ENCODE results near the gene PLPP3. TPM values are rescaled to one million over a fixed set of nuclear protein-coding genes. Genes with fewer than 3 reads are reported as not detected.
A peak's percentile ranks its signal among the peaks of the same experiment; 100 is the strongest.

The PLPP3 gene
- polyA plus RNA-seq, 3 donors = 0.21 to 0.32 TPM; not detected in 1

- H3K27me3 ChIP-seq (ENCODE audit: control insufficient read depth in 2 of 2, insufficient read depth in 2 of 2, low read length in 2 of 2) = peaks cover 68 to 70% of the 10 kb centered on the region in 2 donors
- no peaks in the 10 kb centered on the region for H3K36me3 ChIP-seq (replicated peaks in 1 of 2; ENCODE audit: control insufficient read depth in 1 of 2, insufficient read depth in 2 of 2, low read length in 2 of 2)
- peaks cover 24% of the 10 kb centered on the region for H3K4me1 Mint-ChIP-seq
- peaks cover 0 to 2% (median 0%) of the 10 kb centered on the region in 7 donors for H3K9me3 Mint-ChIP-seq
- peaks cover 2 to 30% (median 11%) of the 10 kb centered on the region in 3 donors for H3K27me3 Mint-ChIP-seq (ENCODE audit: low read depth in 3 of 3)
- no peak overlapping the region for H3K27ac Mint-ChIP-seq
- H3K27ac ChIP-seq (ENCODE audit: low read depth in 1 of 2, low read length in 2 of 2) = no peak overlapping the region
- no peak overlapping the region for H3K4me3 ChIP-seq (replicated peaks in 1 of 3; ENCODE audit: low read depth in 2 of 3, low read length in 3 of 3)
- no peak for DNase-seq
- no peak overlapping the region for H2AFZ ChIP-seq (ENCODE audit: insufficient read depth, low read depth, low read length, poor library complexity, severe bottlenecking)
- no peaks in the 10 kb centered on the region for H3K9me3 ChIP-seq (replicated peaks in 1 of 2; ENCODE audit: control insufficient read depth in 1 of 2, insufficient read depth in 1 of 2, low read length in 2 of 2)
- H3K36me3 Mint-ChIP-seq = peaks cover 0 to 19% of the 10 kb centered on the region in 2 donors
- no peak for TF ChIP-seq CTCF (IDR thresholded peaks at IDR 0.05)
- no peak overlapping the region for H3K4me2 ChIP-seq (replicated peaks; ENCODE audit: extremely low read depth, low read length, poor library complexity, severe bottlenecking)
- H4K20me1 ChIP-seq (ENCODE audit: insufficient read depth, low read length) = no peaks in the 10 kb centered on the region
- intact Hi-C loops (cut with micrococcal nuclease) = loop anchor here in 1 of 2 donors (5.0 kb wide), 2 partner anchors 38 to 108 kb away; no protein-coding TSS in a partner anchor
- no peaks in the 10 kb centered on the region for H3K79me2 ChIP-seq (ENCODE audit: insufficient read depth, low read length)
- peak overlapping the region in 1 of 2 donors; percentile 56 for H3K4me3 Mint-ChIP-seq
- peaks cover 20 to 22% of the 10 kb centered on the region in 2 donors for H3K4me1 ChIP-seq (ENCODE audit: control insufficient read depth in 1 of 2, insufficient read depth in 2 of 2, low read length in 2 of 2)
- no peak overlapping the region for H3K9ac ChIP-seq (ENCODE audit: insufficient read depth, low read length, poor library complexity, severe bottlenecking)
These were observed 49.6 kb downstream of the PLPP3 start for GRCh38 chr1:56529801-56530200.

GRCh38 chr1:56527548-56528302 lies 51.6 kb downstream of the PLPP3 start:
- Histone ChIP-seq H3K4me1 (ENCODE audit: control insufficient read depth in 1 of 2, insufficient read depth in 2 of 2, low read length in 2 of 2) (peaks cover 21 to 28% of the 10 kb centered on the region in 2 donors), H4K20me1 (ENCODE audit: insufficient read depth, low read length) (no peaks in the 10 kb centered on the region), H3K9ac (ENCODE audit: insufficient read depth, low read length, poor library complexity, severe bottlenecking) (no peak overlapping the region), H3K79me2 (ENCODE audit: insufficient read depth, low read length) (no peaks in the 10 kb centered on the region), H3K27ac (ENCODE audit: low read depth in 1 of 2, low read length in 2 of 2) (no peak overlapping the region), H3K27me3 (ENCODE audit: control insufficient read depth in 2 of 2, insufficient read depth in 2 of 2, low read length in 2 of 2) (peaks cover 82 to 88% of the 10 kb centered on the region in 2 donors), H3K36me3 (replicated peaks in 1 of 2; ENCODE audit: control insufficient read depth in 1 of 2, insufficient read depth in 2 of 2, low read length in 2 of 2) (no peaks in the 10 kb centered on the region), H3K9me3 (replicated peaks in 1 of 2; ENCODE audit: control insufficient read depth in 1 of 2, insufficient read depth in 1 of 2, low read length in 2 of 2) (no peaks in the 10 kb centered on the region), H2AFZ (ENCODE audit: insufficient read depth, low read depth, low read length, poor library complexity, severe bottlenecking) (no peak overlapping the region), H3K4me3 (replicated peaks in 1 of 3; ENCODE audit: low read depth in 2 of 3, low read length in 3 of 3) (no peak overlapping the region), H3K4me2 (replicated peaks; ENCODE audit: extremely low read depth, low read length, poor library complexity, severe bottlenecking) (no peak overlapping the region)
- 100% methylated on average over 6 of the region's 8 CpGs for WGBS (ENCODE audit: insufficient coverage)
- peaks cover 4 to 21% of the 10 kb centered on the region in 2 donors for H3K36me3 Mint-ChIP-seq
- peak overlapping the region in 1 of 2 donors; percentile 82 for H3K4me3 Mint-ChIP-seq
- peak overlapping the region in 1 of 7 donors; percentile 21 for H3K27ac Mint-ChIP-seq
- peaks cover 39% of the 10 kb centered on the region for H3K4me1 Mint-ChIP-seq
- peaks cover 0 to 2% (median 0%) of the 10 kb centered on the region in 7 donors for H3K9me3 Mint-ChIP-seq
- H3K27me3 Mint-ChIP-seq (ENCODE audit: low read depth in 3 of 3) = peaks cover 16 to 46% (median 16%) of the 10 kb centered on the region in 3 donors
- intact Hi-C loops (cut with micrococcal nuclease) = loop anchor here in 1 of 2 donors (5.0 kb wide), 2 partner anchors 35 to 105 kb away; no protein-coding TSS in a partner anchor
- no peak for DNase-seq
- no peak for TF ChIP-seq CTCF (IDR thresholded peaks at IDR 0.05)
